K562 (cell line): ENCODE data around the gene DRAXIN. TPM values are rescaled to one million over a fixed set of nuclear protein-coding genes. Genes with fewer than 3 reads are reported as not detected.

Experiments
- BMI1 ChIP-seq: fragments of 150-350 bp; IDR thresholded peaks from 2 replicates; pipeline ENCODE4 v1.6.1; 2014; ENCODE audit warnings: low read length
- DLX4 ChIP-seq: fragments of 250-450 bp; sonication (Bioruptor Pico); IDR thresholded peaks from 2 replicates; pipeline ENCODE4 v1.6.1; 2021; ENCODE audit warnings: mild to moderate bottlenecking
- EGR1 ChIP-seq: fragments of 450-650 bp; conservative IDR thresholded peaks from 2 replicates; pipeline ENCODE4 v1.6.1; 2017; ENCODE audit warnings: mild to moderate bottlenecking
- ELF2 ChIP-seq: fragments of 250-450 bp; sonication (Bioruptor Pico); IDR thresholded peaks from 2 replicates; pipeline ENCODE4 v1.5.0; 2021; ENCODE audit warnings: mild to moderate bottlenecking
- ETS2 ChIP-seq: IDR thresholded peaks from 2 replicates; pipeline ENCODE4 v1.6.1; 2016; ENCODE audit warnings: borderline replicate concordance, missing genetic modification characterization, mild to moderate bottlenecking, moderate library complexity, missing compliant biosample characterization; ENCODE audit not compliant: poor library complexity, severe bottlenecking
- HES1 ChIP-seq: fragments of 450-650 bp; IDR thresholded peaks from 2 replicates; pipeline ENCODE4 v1.6.1; 2016; ENCODE audit warnings: low read depth, mild to moderate bottlenecking, moderate library complexity
- HMG20B ChIP-seq: fragments of 250-450 bp; sonication (Bioruptor Pico); IDR thresholded peaks from 2 replicates; pipeline ENCODE4 v1.5.0; 2021; ENCODE audit warnings: mild to moderate bottlenecking
- HNRNPLL ChIP-seq: fragments of 200-400 bp; formaldehyde crosslinking; IDR thresholded peaks from 2 replicates; pipeline ENCODE4 v1.6.1; 2017; ENCODE audit warnings: low read length, low read depth, mild to moderate bottlenecking; ENCODE audit not compliant: poor library complexity, severe bottlenecking
- HSF4 ChIP-seq: fragments of 250-450 bp; sonication (Bioruptor Pico); IDR thresholded peaks from 2 replicates; pipeline ENCODE4 v2.1.2; 2022; ENCODE audit warnings: mild to moderate bottlenecking, moderate library complexity, borderline replicate concordance
- IRF2 ChIP-seq: sonication (generic); formaldehyde crosslinking; IDR thresholded peaks from 2 replicates; pipeline ENCODE4 v1.8.1; 2022; ENCODE audit warnings: mild to moderate bottlenecking, missing genetic modification reagents
- KAT7 ChIP-seq: sonication (generic); formaldehyde crosslinking; IDR thresholded peaks from 2 replicates; pipeline ENCODE4 v1.8.0; 2022; ENCODE audit warnings: missing genetic modification reagents, mild to moderate bottlenecking, borderline replicate concordance
- MCM2 ChIP-seq: fragments of 450-650 bp; IDR thresholded peaks from 2 replicates; pipeline ENCODE4 v1.6.1; 2017; ENCODE audit warnings: low read depth, mild to moderate bottlenecking
- NR2F6 ChIP-seq: fragments of 450-650 bp; formaldehyde crosslinking; IDR thresholded peaks from 2 replicates; pipeline ENCODE4 v1.4.0; 2020; ENCODE audit warnings: mild to moderate bottlenecking
- PCBP1 ChIP-seq: fragments of 200-400 bp; formaldehyde crosslinking; IDR thresholded peaks from 2 replicates; pipeline ENCODE4 v1.6.1; 2018; ENCODE audit warnings: mild to moderate bottlenecking, low read depth, low read length; ENCODE audit not compliant: poor library complexity, severe bottlenecking
- PTTG1 ChIP-seq: fragments of 450-650 bp; IDR thresholded peaks from 2 replicates; pipeline ENCODE4 v1.6.1; 2016; ENCODE audit warnings: low read depth, mild to moderate bottlenecking, missing genetic modification characterization, missing compliant biosample characterization
- RBM34 ChIP-seq: fragments of 200-400 bp; formaldehyde crosslinking; IDR thresholded peaks from 2 replicates; pipeline ENCODE4 v1.6.1; 2018; ENCODE audit warnings: low read length, borderline replicate concordance; ENCODE audit not compliant: insufficient read depth
- SIX5 ChIP-seq, 2 experiments: IDR thresholded peaks; 2 replicates each; pipeline ENCODE4 v1.6.1; 2011; ENCODE audit warnings: low read length in 2 of 2, borderline replicate concordance in 1 of 2, low read depth in 1 of 2, mild to moderate bottlenecking in 1 of 2, moderate library complexity in 1 of 2; ENCODE audit not compliant: insufficient read depth in 1 of 2
- SPI1 ChIP-seq: IDR thresholded peaks from 2 replicates; pipeline ENCODE4 v1.6.1; 2011; ENCODE audit warnings: low read depth, low read length, control low read depth, borderline replicate concordance
- SRSF1 ChIP-seq: fragments of 200-400 bp; formaldehyde crosslinking; IDR thresholded peaks from 2 replicates; pipeline ENCODE4 v1.6.1; 2017; ENCODE audit warnings: mild to moderate bottlenecking, low read depth, low read length, moderate library complexity
- STAT5B ChIP-seq: fragments of 250-450 bp; sonication (Bioruptor Pico); IDR thresholded peaks from 2 replicates; pipeline ENCODE4 v1.8.0; 2021; ENCODE audit warnings: mild to moderate bottlenecking, inconsistent platforms
- TFAM ChIP-seq: fragments of 250-450 bp; sonication (Bioruptor Pico); conservative IDR thresholded peaks from 2 replicates; pipeline ENCODE4 v1.5.0; 2021; ENCODE audit warnings: mild to moderate bottlenecking, moderate library complexity
- THRB ChIP-seq: fragments of 450-650 bp; formaldehyde crosslinking; conservative IDR thresholded peaks from 2 replicates; pipeline ENCODE4 v1.4.0; 2022; ENCODE audit warnings: mild to moderate bottlenecking, missing genetic modification characterization
- XRCC4 ChIP-seq: IDR thresholded peaks from one replicate; pipeline ENCODE4 v1.6.1; 2011; ENCODE audit not compliant: insufficient read depth, insufficient read length; ENCODE audit errors: extremely low read depth
- ZBTB9 ChIP-seq: fragments of 450-650 bp; formaldehyde crosslinking; IDR thresholded peaks from 2 replicates; pipeline ENCODE4 v1.4.0; 2020; ENCODE audit warnings: mild to moderate bottlenecking, moderate library complexity
- ZNF224 ChIP-seq: sonication (generic); formaldehyde crosslinking; IDR thresholded peaks from 2 replicates; pipeline ENCODE4 v1.8.0; 2022; ENCODE audit warnings: mild to moderate bottlenecking, missing genetic modification reagents
- ZNF263 ChIP-seq: sonication (generic); formaldehyde crosslinking; IDR thresholded peaks from 2 replicates; pipeline ENCODE4 v1.8.0; 2022; ENCODE audit warnings: mild to moderate bottlenecking, missing genetic modification reagents, borderline replicate concordance
- polyA plus RNA-seq, 8 experiments: library from polyadenylated mRNA; depleted of rRNA in 4 of 8; stranded (reverse) in 5 of 8; unstranded in 3 of 8; fragments of >200 nt; fragmentation: Nextera tagmentation in 2 of 8; fragmentation: Illumina TruSeq in 1 of 8; extraction: Ambion mirVana in 2 of 8; extraction: Trizol in 1 of 8; gene quantifications; 2 replicates each; pipeline versions ENCODE4 v1.2.1 to v1.2.3, GENCODE V29; 2011 to 2014; ENCODE audit warnings: inconsistent platforms in 1 of 8, missing spikeins in 1 of 8
- total RNA-seq, 7 experiments: library from RNA; depleted of rRNA in 6 of 7; stranded (reverse); fragments of >200 nt in 6 of 7; fragmentation: Illumina TruSeq in 2 of 7; extraction: Trizol in 2 of 7; gene quantifications; 2 replicates each; pipeline versions ENCODE4 v1.2.1 to v1.2.3, GENCODE V29; 2011 to 2021; ENCODE audit warnings: low replicate concordance in 1 of 7

The DRAXIN gene
- total and polyA plus RNA-seq, 9 of the 15 experiments (the other 6 are each of a cell fraction or from before 2014, with no cell fraction given), result 0.01 to 0.04 (median 0.01) TPM; not detected in 6

- no peak for TF ChIP-seq XRCC4
- TF ChIP-seq SRSF1, result no peak
- TF ChIP-seq ZNF263 (CRISPR knock-in tag), result no peak
- TF ChIP-seq HSF4 (CRISPR knock-in tag), result no peak
- TF ChIP-seq TFAM (CRISPR knock-in tag), result no peak
- 0 out of 2 replicates have a peak, but pooled peaks have one; percentile 17 for TF ChIP-seq SPI1
- TF ChIP-seq DLX4 (CRISPR knock-in tag), result no peak
- TF ChIP-seq KAT7, result no peak
- TF ChIP-seq RBM34, result no peak
- peak; percentile 44; the same call in 1 of the 2 replicates for TF ChIP-seq EGR1
- TF ChIP-seq BMI1, result no peak
- TF ChIP-seq IRF2, result no peak
- TF ChIP-seq STAT5B, result no peak
- no peak for TF ChIP-seq ZBTB9 (CRISPR knock-in tag)
- TF ChIP-seq ZNF224 (CRISPR knock-in tag), result no peak
- no peak for TF ChIP-seq ETS2 (tag)
- no peak for TF ChIP-seq ELF2 (CRISPR knock-in tag)
- TF ChIP-seq PTTG1 (tag), result no peak
- TF ChIP-seq HNRNPLL, result no peak
- TF ChIP-seq PCBP1, result no peak
- TF ChIP-seq HES1, result peak; percentile 75; the same call in 1 of the 2 replicates
- TF ChIP-seq HMG20B, result 0 out of 2 replicates have a peak, but pooled peaks have one; percentile 58
- no peak for TF ChIP-seq NR2F6
- no peak for TF ChIP-seq MCM2
- TF ChIP-seq THRB (CRISPR knock-in tag), result no peak
- no peak for TF ChIP-seq SIX5 (IDR thresholded peaks at IDR 0.05; ENCODE audit: borderline replicate concordance in 1 of 2, insufficient read depth in 1 of 2, low read depth in 1 of 2, low read length in 2 of 2)
Observed at GRCh38 chr1:11671544-11672286, 19.8 kb upstream of the DRAXIN start (continued).
